HL-60/S4 treated with retinoic acid at 250 ng/mL for 4 days and 3 days (cell line): ENCODE data around the gene CHN2.

Source experiments
- in situ Hi-C: fragments of 300-500 bp; cut with MboI; formaldehyde crosslinking; loops from 2 replicates; pipeline ENCODE4 v1.7.0; 2022; ENCODE audit warnings: low sequenced_read_pairs

Gene CHN2

DNA sequence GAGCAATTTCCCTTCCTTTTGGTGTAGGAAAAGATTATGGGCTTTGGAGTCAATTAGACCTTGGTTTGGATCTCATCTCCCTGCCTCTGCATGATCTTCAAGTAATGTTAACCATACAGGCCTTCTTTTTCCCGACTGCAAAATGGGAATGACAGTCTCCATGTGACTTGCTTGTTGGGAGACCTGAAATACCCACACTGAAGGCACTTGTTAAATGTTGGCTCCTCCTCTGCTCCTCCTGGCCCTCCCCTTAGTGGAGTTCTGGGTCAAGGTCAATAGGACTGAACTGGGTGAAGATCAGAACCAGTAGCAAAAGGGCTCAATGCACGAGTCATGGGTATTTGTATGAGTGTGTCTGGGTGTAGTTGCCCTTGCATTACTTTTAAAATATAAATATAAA is 189.7 kb downstream of the CHN2 start:
- in situ Hi-C loops = no loop called here

DNA sequence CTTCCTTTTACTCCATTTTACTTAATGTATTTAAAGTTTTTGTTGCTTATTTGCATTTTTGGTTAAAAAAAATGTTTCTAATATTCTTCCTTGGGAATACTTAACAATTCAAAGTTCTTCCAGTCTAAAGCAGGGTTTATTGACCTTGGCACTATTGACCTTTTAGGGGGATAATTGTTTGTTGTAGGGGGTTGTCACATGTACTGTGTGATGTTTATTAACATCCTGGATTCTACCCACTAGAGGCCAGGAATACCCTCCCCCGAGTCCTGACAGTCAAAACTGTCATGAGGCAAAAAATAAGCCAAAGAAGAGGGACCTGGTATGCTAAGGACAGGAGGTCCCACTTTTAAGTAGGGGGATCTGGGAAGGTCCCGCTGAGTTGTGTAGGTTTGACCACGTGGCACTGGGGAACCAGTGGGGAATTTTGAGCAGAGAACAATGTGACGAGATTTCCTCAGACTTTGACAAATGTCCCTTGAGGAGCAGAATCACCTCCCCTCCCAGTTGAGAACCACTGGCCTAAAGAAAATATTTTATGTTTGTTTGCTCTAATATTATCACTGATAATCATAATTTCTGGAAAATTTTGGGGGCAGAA is 190.7 kb downstream of the CHN2 start:
- in situ Hi-C loops = no loop called here

DNA sequence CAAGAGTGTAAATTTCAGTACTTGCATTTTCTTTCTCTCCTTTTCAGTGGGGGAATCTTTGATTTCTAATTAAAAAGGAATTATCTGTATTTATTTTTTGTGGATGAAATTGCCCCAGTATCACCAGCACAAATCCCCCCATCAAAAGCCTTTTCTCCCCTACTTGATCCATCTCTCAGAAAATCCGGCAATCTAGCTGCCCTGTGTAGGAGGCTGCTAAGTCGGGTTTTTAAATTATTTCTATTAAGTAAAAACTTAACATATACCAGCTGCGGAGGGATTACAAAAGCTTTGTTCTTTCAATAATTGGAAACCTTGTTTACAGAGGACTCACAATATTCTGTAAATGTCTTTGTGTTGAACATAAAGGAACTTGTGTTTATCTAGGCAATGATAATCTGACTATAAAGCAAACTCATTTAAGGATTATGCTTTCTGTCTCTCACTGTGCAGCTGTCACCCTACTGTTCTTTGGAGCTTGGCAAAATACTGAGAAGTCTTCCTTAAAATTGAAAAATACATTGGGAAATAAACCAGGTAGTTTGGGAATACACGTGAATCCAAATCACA is 191.7 kb downstream of the CHN2 start:
- in situ Hi-C loops = no loop called here

DNA sequence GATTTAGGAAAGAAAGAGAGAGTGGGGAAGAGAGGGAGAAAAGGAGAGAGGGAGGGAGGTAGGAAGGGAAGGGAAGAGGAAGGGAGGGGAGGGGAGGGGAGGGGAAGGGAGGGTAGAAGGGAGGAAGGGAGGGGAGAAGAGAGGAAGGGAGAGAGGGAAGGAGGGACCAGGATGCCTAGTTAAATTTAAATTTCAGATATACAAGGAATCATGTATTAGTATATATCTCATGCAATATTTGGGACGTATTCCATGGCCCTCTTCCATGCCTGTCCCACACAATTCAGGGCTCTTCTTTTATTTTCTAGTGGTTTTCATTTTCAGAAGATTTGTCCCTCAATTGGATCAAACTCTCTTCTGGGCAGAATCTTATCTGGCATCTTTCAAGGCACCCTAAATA is 196.7 kb downstream of the CHN2 start:
- in situ Hi-C loops = no loop called here

DNA sequence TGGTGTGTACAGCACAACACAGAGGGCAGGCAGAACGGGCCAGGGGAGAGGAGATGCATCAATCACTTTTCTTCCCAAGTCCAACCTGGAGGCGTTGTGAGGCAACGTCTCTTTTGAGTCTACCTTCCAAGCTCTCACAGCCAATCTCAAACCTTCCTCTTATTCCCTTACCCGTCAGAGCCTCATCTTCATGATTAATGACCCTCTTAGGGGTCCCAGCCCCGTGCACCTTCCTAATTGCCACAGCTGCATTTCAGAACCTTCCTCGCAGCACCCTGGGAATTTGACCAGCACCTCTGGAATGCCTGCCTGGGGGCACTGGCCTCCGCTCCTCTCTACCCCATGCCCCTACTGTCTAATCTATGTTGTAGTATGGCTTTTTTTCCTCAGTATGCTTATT is 199.7 kb downstream of the CHN2 start:
- in situ Hi-C loops = no loop called here

DNA sequence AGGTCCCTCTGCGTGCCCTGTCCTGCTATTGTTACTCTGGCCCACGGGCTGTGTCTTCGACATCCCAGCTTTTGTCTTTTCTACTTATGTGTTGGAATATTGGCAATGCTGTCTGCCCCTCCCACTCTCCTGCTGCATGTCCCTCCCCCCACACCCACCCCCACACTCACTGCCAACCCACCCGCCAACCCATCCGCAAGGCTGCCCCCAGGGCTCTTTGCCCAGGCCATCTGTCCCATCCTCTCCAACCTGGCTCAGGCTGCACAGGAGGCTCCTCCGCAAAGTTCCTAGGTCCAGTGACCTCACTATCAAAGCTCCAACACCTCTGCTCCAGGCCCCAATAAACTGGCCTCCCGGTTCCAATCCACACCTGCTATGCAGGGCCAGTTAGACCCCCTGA is 202.0 kb downstream of the CHN2 start:
- in situ Hi-C loops = no loop called here

DNA sequence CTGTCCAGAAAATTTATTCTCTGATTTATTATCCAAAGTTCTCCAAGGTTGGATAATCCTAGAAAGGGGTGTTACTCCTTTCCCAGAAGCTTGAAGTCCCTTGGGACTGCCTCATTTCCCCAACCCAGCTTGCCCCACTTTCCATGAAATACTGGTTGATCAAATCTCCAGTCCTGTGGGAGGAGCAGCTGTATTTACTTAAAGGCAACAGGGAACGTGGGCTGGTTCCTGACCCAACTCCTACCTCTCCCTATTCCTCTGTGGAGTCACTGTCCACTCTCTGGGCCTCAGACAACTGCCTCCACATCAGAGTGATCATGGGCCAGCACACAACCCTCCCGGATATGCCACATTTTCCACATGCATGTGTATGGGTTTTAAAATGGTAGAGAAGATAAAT is 202.8 kb downstream of the CHN2 start:
- in situ Hi-C loops = no loop called here

DNA sequence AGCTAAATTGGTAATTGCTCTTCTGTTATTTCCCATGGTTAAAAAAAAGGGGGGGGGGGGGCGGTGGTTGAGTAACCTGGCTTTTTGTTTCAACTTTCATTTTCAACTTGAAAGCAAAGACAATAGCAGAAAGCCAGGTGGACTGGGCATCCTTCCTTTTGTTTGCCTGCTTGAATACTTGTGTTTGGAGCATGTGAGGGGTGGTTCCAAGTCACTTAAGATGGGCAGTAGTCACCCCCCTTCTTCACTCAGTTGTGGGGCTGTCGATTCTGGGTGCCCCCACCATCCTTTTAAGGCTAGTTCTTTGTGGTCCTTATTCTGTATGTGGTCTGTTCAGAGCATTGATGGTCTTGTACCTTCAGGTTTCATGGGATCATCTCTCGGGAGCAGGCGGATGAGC is 203.4 kb downstream of the CHN2 start:
- in situ Hi-C loops = no loop called here

DNA sequence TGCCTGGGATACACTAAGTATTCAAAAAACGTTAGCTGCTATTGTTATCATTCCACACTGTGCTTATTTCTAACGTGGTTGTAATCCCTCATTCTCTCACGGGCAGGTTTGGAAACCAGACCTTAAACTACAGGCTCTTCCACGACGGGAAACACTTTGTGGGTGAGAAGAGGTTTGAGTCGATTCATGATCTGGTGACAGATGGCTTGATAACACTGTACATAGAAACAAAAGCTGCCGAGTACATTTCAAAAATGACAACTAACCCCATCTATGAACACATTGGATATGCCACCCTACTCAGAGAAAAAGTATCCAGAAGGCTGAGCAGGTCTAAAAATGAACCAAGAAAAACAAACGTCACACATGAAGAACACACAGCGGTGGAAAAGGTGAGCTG is 205.9 kb downstream of the CHN2 start:
- in situ Hi-C loops = loop anchor here (10.0 kb wide), 1 partner anchor 476 kb away; no protein-coding TSS in a partner anchor

DNA sequence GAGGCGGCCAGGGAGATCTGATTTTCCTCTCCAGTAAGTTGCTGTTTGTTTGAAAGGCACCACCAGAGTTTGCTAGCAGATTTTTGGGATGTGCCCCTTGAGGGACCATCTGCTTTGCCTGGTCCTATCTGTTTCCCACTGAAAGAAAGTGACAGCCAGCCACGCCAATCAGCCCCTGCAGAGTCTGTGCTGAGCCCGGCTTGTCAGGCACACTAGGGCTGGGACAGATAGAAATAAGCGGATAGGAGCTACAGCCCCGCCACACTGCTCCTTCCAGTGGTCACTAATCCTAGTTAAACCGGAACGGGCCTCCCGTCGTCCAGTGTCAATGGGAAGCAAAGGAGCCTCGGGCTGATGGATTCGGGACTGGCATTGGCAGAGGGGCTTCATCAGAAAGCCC is 207.2 kb downstream of the CHN2 start:
- in situ Hi-C loops = loop anchor here (10.0 kb wide), 1 partner anchor 477 kb away; no protein-coding TSS in a partner anchor

DNA sequence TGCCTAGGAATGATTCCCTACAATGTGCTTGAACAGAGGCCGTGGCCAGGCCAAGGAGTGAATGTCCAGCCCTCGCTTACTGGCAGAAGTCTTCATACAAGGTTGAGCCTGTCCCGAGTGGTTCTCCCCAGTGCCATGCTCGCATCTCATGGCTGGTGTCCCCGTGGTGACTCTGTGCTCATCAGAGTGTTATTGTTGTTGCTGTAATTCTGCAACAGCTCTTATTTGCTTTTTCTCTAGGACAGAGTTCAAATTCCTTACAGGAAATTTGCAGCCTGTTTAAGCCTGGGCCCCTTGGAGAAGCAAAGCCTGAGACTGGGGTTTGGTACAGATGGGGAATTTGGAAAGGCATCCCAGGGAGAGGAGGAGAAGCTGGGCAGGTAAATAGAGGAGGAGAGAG is 211.3 kb downstream of the CHN2 start:
- in situ Hi-C loops = loop anchor here (10.0 kb wide), 1 partner anchor 481 kb away; no protein-coding TSS in a partner anchor

DNA sequence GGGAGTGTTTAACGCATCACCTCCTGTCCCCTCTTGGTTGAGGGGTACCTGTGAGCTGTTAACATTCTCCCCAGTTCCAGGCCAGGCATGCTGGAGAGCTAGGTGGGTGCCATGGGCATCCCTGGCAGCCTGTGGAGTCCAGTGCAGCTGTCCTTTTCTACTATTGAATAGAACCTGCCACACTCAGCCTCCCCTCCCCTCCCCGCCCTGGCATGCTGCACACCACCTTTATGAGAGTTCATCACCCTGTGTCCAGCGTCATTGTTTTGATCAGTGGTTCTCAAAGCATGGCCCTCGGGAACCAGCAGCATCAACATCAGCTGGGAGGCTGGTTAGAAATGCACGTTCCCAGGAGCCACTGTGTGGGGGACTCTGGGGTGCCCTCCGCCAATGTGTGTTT is 211.8 kb downstream of the CHN2 start:
- in situ Hi-C loops = loop anchor here (10.0 kb wide), 1 partner anchor 482 kb away; no protein-coding TSS in a partner anchor

DNA sequence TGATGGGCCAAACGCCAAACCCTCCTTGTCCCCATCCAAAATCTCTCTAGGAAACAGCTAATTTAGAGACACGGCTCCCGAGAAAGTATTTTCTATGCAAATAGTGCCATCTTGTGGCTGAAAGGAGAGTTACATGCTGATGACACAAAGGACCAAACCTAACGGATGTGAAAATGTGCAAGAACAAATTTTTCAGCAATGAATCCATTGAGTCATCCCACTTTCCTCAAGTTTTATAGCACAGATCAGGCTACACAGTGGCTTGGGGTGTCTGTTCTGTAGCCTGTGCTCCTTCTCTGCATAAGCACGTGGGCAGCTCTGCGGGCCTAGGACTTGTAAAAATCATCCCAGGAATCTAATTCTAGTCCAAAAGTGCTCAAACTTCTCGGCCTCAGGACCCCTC is 214.3 kb downstream of the CHN2 start:
- in situ Hi-C loops = loop anchor here (10.0 kb wide), 1 partner anchor 484 kb away; no protein-coding TSS in a partner anchor

DNA sequence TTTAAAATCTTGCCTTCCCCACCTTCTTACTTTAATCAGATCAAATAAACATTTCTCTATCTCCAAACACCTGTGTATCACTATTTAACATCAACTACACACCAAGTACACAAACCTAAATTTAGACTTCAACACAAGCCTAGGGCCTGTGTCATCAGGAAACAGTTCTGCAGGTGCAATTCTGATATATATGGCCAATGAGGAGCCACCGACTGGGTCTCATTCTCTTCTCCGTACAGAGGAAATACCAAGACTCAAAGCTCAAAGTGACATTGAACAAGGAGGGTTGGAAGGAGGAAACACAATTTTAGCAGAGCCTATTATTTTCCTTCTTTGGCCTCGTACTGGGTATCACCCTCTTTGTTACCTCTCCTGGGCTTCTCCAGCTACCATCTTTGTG is 216.4 kb downstream of the CHN2 start:
- in situ Hi-C loops = no loop called here

DNA sequence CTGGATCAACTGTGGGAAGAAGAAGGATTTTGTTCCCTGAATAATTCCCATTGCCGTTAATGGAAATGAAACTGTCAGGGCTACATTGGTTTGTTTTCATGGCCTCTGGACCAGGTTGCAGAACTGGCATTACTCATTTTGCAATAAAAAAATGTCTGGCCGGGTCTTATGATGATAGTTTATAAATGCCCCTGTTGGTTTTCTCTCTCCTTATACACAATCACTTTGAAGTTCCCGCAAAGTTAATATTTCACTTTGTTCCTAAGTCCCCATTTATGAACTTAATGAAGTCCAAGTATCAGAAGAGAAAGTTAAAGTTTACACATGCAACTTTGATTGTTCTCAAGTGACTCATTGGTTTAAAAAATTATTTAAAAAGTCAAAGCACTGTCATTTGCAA is 218.3 kb downstream of the CHN2 start:
- in situ Hi-C loops = no loop called here

DNA sequence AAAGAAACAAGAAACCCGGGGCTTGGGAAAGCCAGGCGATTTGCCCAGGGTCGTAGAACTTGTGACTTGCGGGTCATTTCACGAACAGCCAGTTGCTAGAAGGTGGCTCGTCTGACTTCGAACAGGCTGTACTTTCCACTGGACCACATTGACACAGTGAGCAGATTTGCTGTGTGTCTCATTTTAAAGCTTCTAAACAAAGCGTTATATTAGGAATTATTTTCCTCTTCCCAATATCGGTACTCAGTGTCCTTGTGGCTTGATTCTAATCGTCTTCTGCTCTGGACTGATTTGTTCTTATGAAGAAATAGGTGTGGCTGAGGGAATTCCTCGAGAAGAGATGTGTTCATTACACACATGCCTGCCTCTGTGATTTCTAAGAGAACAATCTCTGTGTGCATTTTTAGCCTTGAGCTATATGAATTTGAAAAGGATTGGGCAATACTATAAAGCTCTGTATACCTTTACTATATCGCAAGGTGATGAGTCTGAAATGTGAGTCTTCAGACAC is 219.1 kb downstream of the CHN2 start:
- in situ Hi-C loops = no loop called here

DNA sequence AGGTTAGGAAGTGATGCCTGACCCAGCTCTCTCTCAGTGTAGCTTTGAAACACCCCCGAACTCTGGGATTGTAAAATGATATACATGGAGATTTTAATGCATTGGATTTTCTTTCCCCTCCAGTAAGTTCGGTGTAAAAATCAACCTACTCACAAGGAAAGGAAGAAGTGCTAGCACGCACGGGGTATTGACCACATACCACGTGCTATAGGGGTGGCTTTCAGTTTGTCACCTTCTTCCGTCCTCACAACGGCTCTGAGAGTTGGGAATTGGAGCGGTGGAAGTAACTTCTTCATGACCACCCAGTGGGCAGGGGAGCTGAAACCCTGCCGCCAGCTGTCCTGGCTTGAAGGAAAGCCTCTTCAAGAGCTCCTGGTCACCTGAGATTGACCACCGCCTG is 219.6 kb downstream of the CHN2 start:
- in situ Hi-C loops = no loop called here

DNA sequence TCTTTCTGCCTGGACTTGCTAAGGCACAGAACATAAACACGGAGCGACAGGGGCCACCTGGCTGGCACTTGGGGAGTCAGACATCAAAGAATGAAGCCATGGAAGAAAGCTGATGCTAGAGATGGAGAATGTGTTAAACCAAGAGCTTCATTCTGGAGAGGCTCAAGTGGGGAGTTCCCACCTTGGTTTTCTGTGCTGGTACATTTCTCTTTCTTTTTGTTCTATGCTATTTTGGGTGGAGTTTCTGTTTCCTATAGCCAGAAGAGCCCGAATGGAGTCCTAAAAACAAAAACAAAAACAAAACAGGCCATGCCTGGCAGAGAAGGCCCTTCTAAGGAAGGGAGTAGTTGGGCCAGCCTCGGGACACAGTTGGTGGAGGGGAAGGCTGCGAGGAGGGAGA is 220.6 kb downstream of the CHN2 start:
- in situ Hi-C loops = no loop called here

DNA sequence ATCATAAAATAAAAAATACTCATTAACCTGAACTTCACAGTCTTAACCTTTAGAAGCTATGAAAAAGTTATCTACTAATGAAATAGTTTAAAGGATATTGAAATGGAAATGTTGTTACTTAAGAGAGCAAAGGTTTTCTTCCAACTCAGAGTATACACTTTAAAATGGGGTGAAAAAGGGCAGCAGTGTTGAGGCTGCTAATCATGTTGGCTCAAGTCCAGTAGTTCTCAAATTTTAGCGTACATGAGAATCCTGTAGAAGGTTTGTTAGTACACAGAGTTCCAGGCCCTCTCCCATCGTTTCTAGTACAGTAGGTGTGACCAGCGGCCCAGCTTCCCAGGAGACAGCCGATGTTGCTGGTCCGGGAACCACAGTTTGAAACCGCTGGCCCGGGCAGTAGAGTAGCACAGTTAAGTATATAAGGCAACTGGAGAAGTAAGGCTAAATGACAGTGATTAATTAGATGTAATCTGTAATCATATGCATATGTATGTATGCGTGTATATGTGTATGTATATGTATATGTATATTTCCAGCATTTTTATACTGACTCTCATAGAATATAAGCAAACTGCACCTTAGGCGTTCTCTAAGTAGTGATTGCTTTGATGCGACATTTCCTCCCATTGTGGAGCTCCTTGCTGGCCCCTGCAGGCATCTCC is 221.8 kb downstream of the CHN2 start:
- in situ Hi-C loops = no loop called here

DNA sequence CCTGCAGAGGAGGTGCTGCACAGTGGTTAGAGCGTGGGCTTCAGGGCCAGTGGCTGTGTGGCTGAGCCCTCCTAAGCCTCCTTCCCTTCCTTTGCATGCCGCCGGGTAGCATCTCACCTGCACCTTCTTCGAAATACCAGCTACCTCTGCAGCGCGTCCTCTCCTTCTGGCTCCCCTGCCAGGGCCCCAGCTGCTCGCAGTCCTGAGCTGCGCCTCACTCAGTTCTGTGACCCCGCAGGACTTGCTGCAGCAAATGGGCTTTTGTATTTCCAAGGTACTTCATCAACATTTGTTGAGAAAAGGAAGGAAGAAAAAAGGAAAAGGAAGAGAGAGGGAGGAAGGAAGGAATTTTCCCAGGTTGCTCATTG is 222.3 kb downstream of the CHN2 start:
- in situ Hi-C loops = no loop called here

DNA sequence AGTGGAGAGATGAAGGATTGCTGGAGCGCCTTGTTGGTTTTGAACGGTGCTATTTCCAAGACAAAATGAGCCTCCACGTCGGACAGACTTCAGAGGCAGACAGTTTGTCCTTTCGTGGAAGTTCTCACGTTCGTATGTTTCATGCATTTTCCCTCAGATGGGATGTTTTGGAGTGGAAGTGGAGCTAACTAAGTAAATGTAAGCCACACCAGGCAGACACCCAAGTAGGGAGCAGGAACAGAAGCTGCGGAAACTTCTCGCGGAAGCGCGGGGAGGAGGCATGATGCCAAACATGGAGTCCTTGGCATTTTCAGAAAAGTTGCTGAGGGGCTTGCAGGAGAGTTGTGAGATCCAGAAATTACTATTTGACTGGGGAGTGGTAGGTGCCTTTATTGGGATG is 223.5 kb downstream of the CHN2 start:
- in situ Hi-C loops = no loop called here

DNA sequence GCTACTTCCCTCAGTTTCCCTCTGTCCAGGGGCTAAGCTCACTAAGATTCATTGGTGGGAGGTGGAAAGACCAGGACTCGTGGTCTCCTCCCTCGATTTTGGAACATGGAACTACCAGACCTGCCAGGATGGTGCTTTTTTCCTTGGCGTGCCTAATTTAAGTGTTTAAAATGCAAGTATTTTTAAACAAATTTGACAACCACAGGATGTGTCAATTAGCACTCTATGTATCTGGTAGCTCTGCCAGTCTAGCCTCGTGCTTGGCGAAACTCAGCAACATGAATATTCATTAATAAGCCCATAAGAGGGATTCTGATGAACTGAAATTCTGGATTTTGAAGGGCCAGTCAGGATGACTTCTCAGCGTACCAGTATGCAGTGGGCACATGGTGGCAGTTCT is 224.1 kb downstream of the CHN2 start:
- in situ Hi-C loops = no loop called here
